ENCODE measurements around the gene OSTN. TPM values are rescaled to one million over a fixed set of nuclear protein-coding genes. Genes with fewer than 3 reads are reported as not detected.

OSTN gene
- polyA plus RNA-seq, 1 donor from 2014 or later: 0.17 TPM

GRCh38 chr3:191262650-191263049 is 63.6 kb downstream of the OSTN start:
- Histone ChIP-seq H3K36me3 (ENCODE audit: insufficient read depth, low read length) (no peaks in the 10 kb centered on the region), H3K4me3 (ENCODE audit: low read length) (no peak overlapping the region), H3K9me2 (ENCODE audit: insufficient read depth, low read length) (no peaks in the 10 kb centered on the region), H3K9ac (ENCODE audit: low read length) (no peak overlapping the region), H4K20me1 (ENCODE audit: insufficient read depth) (no peaks in the 10 kb centered on the region), H3K27ac (ENCODE audit: low read length) (no peak overlapping the region), H2AFZ (ENCODE audit: low read depth, low read length) (no peak overlapping the region), H3F3A (ENCODE audit: insufficient read depth, low read length, poor library complexity, severe bottlenecking) (no peaks in the 10 kb centered on the region), H3K4me2 (ENCODE audit: low read length) (no peak overlapping the region), H3K79me2 (replicated peaks; ENCODE audit: insufficient read depth, low read length) (no peaks in the 10 kb centered on the region), H3K27me3 (ENCODE audit: insufficient read depth, low read depth, low read length) (no peaks in the 10 kb centered on the region), H3K9me3 (ENCODE audit: low read length) (no peaks in the 10 kb centered on the region)
- TF ChIP-seq SMC3 (conservative IDR thresholded peaks at IDR 0.05; ENCODE audit: poor library complexity) (no peak), EZH2 (IDR thresholded peaks at IDR 0.05; ENCODE audit: borderline replicate concordance, insufficient read depth, low read length, poor library complexity, severe bottlenecking) (no peak), CTCF (IDR thresholded peaks at IDR 0.05; ENCODE audit: poor library complexity, severe bottlenecking) (no peak), EP300 (conservative IDR thresholded peaks at IDR 0.05; ENCODE audit: poor library complexity, severe bottlenecking) (no peak), MXI1 (conservative IDR thresholded peaks at IDR 0.05; ENCODE audit: poor library complexity, severe bottlenecking) (no peak), RAD21 (conservative IDR thresholded peaks at IDR 0.05) (no peak), TAF1 (IDR thresholded peaks at IDR 0.05; ENCODE audit: low read depth) (no peak), POLR2AphosphoS5 (IDR thresholded peaks at IDR 0.05) (no peak), REST (IDR thresholded peaks at IDR 0.05; ENCODE audit: borderline replicate concordance) (no peak)

GRCh38 chr3:191263365-191263764 is 64.3 kb downstream of the OSTN start:
- no peaks in the 10 kb centered on the region for H3K9me2 ChIP-seq (ENCODE audit: insufficient read depth, low read length)
- no peaks in the 10 kb centered on the region for H3K79me2 ChIP-seq (replicated peaks; ENCODE audit: insufficient read depth, low read length)
- no peaks in the 10 kb centered on the region for H3K9me3 ChIP-seq (ENCODE audit: low read length)
- H3K9ac ChIP-seq (ENCODE audit: low read length): no peak overlapping the region
- H3K36me3 ChIP-seq (ENCODE audit: insufficient read depth, low read length): no peaks in the 10 kb centered on the region
- H3K27me3 ChIP-seq (ENCODE audit: insufficient read depth, low read depth, low read length): no peaks in the 10 kb centered on the region
- no peaks in the 10 kb centered on the region for H3F3A ChIP-seq (ENCODE audit: insufficient read depth, low read length, poor library complexity, severe bottlenecking)
- no peak overlapping the region for H3K27ac ChIP-seq (ENCODE audit: low read length)
- no peak for TF ChIP-seq POLR2AphosphoS5 (IDR thresholded peaks at IDR 0.05)
- TF ChIP-seq SMC3 (conservative IDR thresholded peaks at IDR 0.05; ENCODE audit: poor library complexity): no peak
- TF ChIP-seq CTCF (IDR thresholded peaks at IDR 0.05; ENCODE audit: poor library complexity, severe bottlenecking): no peak
- no peak for TF ChIP-seq REST (IDR thresholded peaks at IDR 0.05; ENCODE audit: borderline replicate concordance)
- no peak for TF ChIP-seq MXI1 (conservative IDR thresholded peaks at IDR 0.05; ENCODE audit: poor library complexity, severe bottlenecking)
- no peak for TF ChIP-seq EP300 (conservative IDR thresholded peaks at IDR 0.05; ENCODE audit: poor library complexity, severe bottlenecking)
- TF ChIP-seq RAD21 (conservative IDR thresholded peaks at IDR 0.05): no peak
- TF ChIP-seq EZH2 (IDR thresholded peaks at IDR 0.05; ENCODE audit: borderline replicate concordance, insufficient read depth, low read length, poor library complexity, severe bottlenecking): no peak
- no peak for TF ChIP-seq TAF1 (IDR thresholded peaks at IDR 0.05; ENCODE audit: low read depth)
- no peak overlapping the region for H3K4me2 ChIP-seq (ENCODE audit: low read length)
- no peaks in the 10 kb centered on the region for H4K20me1 ChIP-seq (ENCODE audit: insufficient read depth)
- no peak overlapping the region for H3K4me3 ChIP-seq (ENCODE audit: low read length)
- no peak overlapping the region for H2AFZ ChIP-seq (ENCODE audit: low read depth, low read length)

All from neural cell (in vitro differentiated cells).